GM18858 (cell line): ENCODE measurements around the gene DSG2.
A peak's percentile ranks its signal among the peaks of the same experiment; 100 is the strongest.

ENCODE experiments used
- ATAC-seq: cut with Tn5 transposase; IDR thresholded peaks from one replicate; pipeline ENCODE4 v1.9.1; 2021; ENCODE audit not compliant: unreplicated experiment

DSG2 gene

GRCh38 chr18:31551883-31552282 is 53.9 kb downstream of the DSG2 start:
- ATAC-seq, result no peak

DNA sequence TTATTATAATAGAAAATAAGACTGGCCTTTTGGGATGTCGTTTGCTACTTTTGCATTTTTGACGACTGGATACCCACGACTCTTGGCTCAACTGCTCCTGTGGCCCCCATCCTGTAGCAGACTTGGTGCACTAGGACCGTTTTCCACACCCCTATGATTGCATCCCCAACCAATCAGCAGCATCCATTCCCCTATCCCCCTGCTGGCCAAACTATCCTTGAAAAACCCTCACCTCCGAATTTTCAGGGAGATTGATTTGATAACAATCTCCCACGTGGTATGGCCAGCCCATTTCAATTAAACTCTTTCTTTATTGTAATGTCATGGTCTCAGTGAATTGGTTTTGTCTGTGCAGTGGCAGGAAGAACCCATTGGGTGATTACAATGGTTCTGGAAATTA is 55.8 kb downstream of the DSG2 start:
- no peak for ATAC-seq

GRCh38 chr18:31554776-31555175 is 56.8 kb downstream of the DSG2 start:
- no peak for ATAC-seq

DNA sequence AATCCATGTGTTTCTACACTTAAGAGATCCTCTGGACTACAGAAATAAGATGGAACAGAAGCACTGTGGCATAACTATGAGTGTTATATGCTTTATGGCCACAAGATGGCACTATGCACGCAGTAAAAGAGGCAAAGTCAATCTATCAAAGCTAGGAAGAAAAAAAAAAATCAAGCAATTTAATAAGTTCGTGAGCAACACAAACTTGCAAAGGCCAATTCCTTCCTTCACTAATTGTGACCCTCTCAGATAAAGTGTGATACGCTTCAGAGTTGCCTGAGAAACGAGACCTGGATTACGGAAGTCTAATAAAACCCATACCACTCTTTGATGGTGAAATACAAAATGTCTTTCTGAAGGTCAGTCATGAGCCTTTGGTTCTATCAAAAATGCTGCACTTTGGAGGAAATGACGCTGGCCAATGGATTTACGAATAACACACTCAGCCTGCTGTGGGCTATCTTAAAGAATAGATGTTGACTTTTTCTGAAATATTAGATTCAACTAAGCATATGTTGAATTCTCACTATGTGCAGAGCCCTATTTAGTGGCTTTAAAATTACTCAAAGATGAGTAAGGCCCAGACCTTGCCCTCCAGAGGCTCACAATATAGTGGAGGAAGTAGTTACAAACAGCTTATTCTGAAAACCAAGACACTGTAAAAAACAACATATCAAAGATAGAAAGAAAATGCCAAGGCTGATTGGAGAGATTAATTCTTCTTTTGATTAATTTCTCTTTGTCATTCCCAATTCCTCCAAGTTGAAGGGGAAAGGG is 58.2 kb downstream of the DSG2 start:
- peak; percentile 75 for ATAC-seq

GRCh38 chr18:31557446-31557845 is 59.5 kb downstream of the DSG2 start:
- ATAC-seq, result no peak

DNA sequence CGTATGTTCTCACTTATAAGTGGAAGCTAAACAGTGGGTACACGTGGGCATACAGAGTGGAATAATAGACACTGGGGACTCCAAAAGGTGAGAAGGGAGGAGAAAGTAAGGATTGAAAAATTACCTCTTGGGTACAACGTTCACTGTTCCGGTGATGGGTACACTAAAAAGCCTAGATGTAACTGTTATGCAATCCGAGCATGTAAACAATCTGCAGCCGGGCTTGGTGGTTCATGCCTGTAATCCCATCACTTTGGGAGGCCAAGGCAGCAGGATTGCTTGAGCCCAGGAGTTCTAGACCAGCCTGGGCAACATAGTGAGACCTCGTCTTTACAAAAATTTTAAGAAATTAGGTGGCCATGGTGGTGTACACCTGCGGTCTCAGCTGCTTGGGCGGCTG is 60.6 kb downstream of the DSG2 start:
- ATAC-seq, result no peak

DNA sequence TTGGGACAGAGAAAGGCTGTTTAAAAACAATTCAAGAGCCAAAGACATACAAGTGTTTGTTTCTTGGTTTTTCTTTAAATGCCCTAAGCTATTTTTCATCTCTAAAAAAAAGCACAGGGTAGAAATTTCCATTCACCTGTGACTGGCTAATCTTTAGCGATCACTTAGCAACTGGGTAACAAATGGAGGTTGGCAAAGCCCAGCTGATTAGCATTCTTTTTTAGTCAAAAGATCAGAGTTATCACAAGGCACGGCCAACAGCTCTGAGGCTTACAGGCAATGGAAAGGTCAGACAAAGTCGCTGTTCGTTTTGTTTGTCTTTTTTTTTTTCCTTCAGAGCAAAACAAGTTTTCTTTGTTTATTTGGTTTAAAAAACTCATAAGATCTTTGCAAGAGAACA is 64.7 kb downstream of the DSG2 start:
- ATAC-seq, result no peak

- ATAC-seq, result no peak
These were observed 65.8 kb downstream of the DSG2 start for GRCh38 chr18:31563778-31564177.

GRCh38 chr18:31565345-31565744 is 67.4 kb downstream of the DSG2 start:
- no peak for ATAC-seq

DNA sequence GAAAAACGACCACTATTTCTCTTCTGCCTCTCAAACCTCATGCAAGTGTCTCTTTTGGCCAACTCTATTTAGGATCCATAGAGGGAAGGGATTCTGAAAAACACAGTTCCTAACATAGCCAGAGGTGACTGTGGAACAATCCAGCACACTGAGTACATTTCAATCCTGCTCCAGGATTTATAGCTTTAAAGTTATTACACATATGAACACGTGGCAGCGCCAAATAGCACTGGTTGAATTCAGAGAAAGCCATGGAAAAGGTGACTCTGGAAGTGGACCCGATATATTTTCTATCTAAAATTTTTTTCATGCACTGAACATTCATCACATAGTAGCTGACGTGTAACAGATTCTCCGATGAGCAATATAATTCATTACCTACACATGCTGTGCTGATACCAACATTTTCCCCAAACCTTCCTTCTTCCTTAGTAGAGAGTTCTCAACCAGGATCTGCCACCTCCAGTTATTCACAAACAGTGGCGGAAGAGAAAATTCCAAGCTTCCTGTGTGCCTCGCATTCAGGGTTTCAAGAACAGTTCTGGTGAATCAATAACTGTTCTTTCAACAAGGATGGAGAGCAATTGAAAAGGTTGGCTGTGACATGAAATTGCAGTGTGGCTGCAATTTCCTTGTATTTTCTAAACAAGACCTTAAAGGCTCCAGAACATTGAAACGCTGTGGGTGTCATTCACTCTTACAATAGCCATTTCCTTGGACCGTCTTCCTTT is 68.0 kb downstream of the DSG2 start:
- no peak for ATAC-seq

- no peak for ATAC-seq
These were observed 68.8 kb downstream of the DSG2 start for GRCh38 chr18:31566576-31567306.

GRCh38 chr18:31572368-31572767 is 74.4 kb downstream of the DSG2 start:
- ATAC-seq, result no peak

DNA sequence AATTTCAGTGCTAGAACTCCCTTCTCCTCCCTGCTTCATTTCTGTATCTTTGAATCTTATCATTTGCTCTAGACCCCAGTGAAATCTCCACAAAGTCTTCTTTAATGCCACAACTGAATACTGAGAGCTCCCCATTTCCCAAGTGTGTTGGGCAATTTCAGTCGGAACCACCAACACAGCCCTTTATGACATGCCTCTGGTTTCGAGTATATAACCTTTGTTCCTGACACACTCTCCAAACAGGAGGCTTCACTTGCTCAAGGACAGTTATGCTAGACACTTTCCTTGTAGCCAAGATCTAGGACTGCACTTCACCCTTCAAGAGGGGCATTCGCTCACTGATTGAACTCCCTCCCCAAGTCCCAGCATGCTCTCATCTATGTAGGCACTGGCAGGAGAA is 75.1 kb downstream of the DSG2 start:
- no peak for ATAC-seq

GRCh38 chr18:31574359-31574758 is 76.4 kb downstream of the DSG2 start:
- no peak for ATAC-seq

- no peak for ATAC-seq
These were observed 77.7 kb downstream of the DSG2 start for GRCh38 chr18:31575515-31576257.

DNA sequence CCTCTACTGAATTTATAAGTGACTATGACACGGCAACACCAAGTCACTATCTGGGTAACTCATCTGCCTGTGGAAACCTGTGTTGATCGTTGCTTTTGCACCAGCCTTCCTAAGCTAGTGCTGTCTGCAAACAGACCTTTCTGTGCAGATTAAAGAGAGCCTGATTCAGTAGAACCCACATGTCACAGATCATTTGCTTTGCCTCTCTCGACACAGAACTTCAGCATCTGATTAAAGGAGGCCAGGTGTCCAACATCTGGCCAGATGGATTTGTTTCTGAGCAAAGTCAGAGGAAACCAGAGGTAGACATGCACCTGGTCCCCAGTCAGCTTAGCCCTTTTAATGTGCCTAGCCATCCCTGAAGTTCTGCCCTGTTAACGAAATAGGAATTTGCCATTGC is 78.7 kb downstream of the DSG2 start:
- peak; percentile 71 for ATAC-seq

- ATAC-seq, result peak; percentile 9
These were observed 79.2 kb downstream of the DSG2 start for GRCh38 chr18:31577195-31577594.

DNA sequence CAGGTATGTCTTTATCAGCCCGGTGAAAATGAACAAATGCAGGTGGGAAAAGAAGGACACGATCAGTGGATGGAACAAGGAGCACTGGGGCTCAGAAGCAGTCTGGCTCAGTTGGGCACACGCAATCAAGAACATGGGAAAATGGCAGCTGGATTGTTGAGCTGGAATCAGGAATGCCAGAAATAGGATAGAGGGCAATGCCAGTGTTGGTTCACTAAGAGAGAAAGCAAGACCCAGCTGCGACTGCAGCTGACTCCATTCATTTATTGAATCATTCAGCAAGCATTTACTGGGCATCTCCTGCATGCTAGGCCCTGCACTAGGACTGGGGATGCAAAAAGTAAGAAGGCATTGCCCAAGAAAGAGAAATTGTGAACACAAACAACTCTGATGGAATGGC is 80.1 kb downstream of the DSG2 start:
- no peak for ATAC-seq

DNA sequence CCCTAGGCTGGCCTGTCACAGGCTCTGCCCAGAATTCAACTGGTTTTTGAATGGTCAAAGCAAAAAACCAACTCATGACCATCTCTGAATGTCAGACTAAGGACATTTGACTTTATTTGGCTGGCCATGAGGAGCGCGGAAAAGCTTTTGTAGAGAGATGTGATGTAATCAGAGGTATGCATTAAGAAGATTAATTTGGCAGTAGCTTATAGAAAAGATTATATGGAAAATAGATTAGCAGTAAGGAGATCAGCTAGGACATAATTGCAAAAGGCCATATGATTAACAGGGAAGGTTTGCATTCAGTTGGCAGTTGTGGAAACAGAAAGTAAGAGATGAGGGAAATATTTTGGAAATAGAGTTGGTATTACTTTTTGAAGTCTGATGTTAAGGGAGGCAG is 81.4 kb downstream of the DSG2 start:
- ATAC-seq, result no peak

- no peak for ATAC-seq
These were observed 83.7 kb downstream of the DSG2 start for GRCh38 chr18:31581498-31582197.
